Panc1 (cell line): ENCODE measurements around the gene SSX2IP.

ENCODE experiments used
- SIN3A ChIP-seq: IDR thresholded peaks from 2 replicates; pipeline ENCODE4 v1.6.1; 2012; ENCODE audit warnings: low read depth, mild to moderate bottlenecking, low read length, moderate library complexity, borderline replicate concordance; ENCODE audit not compliant: insufficient read depth
- TF ChIP-seq, protein P1 (sequence below): fragments of 450-650 bp; IDR thresholded peaks from 2 replicates; pipeline ENCODE4 v1.5.1; 2017; ENCODE audit warnings: mild to moderate bottlenecking
- TF ChIP-seq, protein P2 (sequence below), 2 experiments: IDR thresholded peaks; 2 replicates each; pipeline ENCODE4 v1.6.1; 2011 to 2012; ENCODE audit warnings: low read depth in 2 of 2, control low read depth in 1 of 2, low read length in 1 of 2, mild to moderate bottlenecking in 1 of 2, moderate library complexity in 1 of 2; ENCODE audit not compliant: insufficient read depth in 1 of 2

DNA sequence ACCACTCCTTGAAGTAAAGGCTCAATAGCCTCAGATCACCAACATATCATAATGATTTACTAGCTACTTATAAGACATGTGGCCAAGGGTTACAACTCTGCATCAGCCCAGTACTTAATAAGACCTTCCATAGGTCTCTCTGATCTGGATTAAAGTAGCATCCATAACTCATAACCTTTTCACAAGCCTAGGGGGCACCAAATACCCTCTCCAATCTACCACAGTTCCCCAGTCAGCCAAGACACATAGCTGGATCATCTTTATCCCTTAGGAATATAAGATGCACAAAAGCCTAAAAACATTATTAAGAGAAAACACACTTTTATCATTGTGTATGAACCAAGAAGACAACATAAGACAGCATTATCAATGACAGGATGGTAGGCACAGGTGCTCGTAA is 22.1 kb downstream of the SSX2IP start:
- TF ChIP-seq, protein P1, sequence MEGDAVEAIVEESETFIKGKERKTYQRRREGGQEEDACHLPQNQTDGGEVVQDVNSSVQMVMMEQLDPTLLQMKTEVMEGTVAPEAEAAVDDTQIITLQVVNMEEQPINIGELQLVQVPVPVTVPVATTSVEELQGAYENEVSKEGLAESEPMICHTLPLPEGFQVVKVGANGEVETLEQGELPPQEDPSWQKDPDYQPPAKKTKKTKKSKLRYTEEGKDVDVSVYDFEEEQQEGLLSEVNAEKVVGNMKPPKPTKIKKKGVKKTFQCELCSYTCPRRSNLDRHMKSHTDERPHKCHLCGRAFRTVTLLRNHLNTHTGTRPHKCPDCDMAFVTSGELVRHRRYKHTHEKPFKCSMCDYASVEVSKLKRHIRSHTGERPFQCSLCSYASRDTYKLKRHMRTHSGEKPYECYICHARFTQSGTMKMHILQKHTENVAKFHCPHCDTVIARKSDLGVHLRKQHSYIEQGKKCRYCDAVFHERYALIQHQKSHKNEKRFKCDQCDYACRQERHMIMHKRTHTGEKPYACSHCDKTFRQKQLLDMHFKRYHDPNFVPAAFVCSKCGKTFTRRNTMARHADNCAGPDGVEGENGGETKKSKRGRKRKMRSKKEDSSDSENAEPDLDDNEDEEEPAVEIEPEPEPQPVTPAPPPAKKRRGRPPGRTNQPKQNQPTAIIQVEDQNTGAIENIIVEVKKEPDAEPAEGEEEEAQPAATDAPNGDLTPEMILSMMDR, result peak; percentile 61
- TF ChIP-seq, protein P2, sequence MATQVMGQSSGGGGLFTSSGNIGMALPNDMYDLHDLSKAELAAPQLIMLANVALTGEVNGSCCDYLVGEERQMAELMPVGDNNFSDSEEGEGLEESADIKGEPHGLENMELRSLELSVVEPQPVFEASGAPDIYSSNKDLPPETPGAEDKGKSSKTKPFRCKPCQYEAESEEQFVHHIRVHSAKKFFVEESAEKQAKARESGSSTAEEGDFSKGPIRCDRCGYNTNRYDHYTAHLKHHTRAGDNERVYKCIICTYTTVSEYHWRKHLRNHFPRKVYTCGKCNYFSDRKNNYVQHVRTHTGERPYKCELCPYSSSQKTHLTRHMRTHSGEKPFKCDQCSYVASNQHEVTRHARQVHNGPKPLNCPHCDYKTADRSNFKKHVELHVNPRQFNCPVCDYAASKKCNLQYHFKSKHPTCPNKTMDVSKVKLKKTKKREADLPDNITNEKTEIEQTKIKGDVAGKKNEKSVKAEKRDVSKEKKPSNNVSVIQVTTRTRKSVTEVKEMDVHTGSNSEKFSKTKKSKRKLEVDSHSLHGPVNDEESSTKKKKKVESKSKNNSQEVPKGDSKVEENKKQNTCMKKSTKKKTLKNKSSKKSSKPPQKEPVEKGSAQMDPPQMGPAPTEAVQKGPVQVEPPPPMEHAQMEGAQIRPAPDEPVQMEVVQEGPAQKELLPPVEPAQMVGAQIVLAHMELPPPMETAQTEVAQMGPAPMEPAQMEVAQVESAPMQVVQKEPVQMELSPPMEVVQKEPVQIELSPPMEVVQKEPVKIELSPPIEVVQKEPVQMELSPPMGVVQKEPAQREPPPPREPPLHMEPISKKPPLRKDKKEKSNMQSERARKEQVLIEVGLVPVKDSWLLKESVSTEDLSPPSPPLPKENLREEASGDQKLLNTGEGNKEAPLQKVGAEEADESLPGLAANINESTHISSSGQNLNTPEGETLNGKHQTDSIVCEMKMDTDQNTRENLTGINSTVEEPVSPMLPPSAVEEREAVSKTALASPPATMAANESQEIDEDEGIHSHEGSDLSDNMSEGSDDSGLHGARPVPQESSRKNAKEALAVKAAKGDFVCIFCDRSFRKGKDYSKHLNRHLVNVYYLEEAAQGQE (IDR thresholded peaks at IDR 0.05; ENCODE audit: insufficient read depth in 1 of 2, low read depth in 2 of 2, low read length in 1 of 2), result no peak
- no peak for TF ChIP-seq SIN3A
